ENCODE results near the gene MTIF3.
A peak's percentile ranks its signal among the peaks of the same experiment; 100 is the strongest.
"Not testable (repeated sequence)": the region's sequence is repeated elsewhere in the genome, so short reads cannot be mapped to it uniquely, and the experiment has no call there.

The MTIF3 gene

DNA sequence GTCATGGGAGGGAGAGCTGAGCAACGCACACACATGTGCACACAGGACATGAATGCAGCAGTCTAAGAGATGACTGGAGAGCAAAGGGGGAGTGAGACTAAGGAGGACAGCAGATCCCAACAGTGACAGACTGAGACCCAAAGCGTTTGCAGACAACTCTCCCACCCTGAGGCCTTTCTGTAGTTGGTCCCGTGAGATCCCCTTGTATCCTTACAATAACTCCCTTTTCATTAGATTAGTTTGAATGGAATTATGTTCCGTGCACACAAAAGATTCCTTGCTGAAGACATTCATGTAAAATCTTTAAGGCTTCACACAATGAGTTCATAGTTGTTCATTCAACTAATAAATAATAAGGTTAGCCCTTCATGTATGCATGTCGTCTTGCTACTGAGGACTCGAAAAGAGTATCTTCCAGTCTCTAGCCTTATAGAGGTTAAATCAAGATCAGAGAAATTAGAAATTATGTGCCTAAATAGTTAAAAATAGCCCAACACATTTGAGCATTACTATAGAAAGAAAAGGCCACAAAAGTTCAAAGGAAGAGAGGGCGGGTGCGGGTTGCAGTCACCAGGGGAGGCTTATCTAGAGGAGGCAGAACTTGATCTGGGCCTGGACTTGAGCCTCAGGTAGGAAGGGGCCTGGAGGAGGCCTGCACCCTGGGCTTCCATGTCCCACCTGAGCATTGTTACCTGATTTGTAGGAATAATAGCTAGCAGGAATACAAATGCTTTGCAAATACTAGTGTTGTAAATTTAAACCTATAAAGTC lies 29.1 kb downstream of the MTIF3 start:
- no peak for DNase-seq (ENCODE audit: low spot score)

GRCh38 chr13:27419328-27419727 lies 31.0 kb downstream of the MTIF3 start:
- no peak for DNase-seq (ENCODE audit: low spot score)
- FAIRE-seq: no peak

More for the DNA sequence above, 29.1 kb downstream of the MTIF3 start:
- FAIRE-seq: no peak

GRCh38 chr13:27415116-27415515 lies 35.2 kb downstream of the MTIF3 start:
- FAIRE-seq: no peak
- no peak for DNase-seq (ENCODE audit: low spot score)

DNA sequence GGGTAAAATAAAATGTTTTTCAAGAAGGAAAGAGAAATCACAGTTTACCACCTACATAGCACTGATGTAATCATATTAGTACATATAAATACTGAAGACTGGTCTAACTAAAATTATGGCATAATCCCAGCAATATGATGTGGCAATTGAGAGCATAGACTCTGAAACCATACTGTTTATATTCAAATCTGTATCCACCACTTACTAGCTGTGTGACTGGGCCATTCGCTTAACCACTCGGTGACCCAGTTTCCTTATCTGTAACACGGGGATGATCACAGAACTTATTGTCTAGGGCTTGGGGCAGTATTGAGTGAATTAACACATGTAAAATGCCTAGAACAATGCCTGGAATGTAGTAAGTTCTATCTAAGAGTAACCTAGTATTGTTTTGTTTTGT lies 39.0 kb downstream of the MTIF3 start:
- DNase-seq (ENCODE audit: low spot score) (no peak), FAIRE-seq (no peak)

DNA sequence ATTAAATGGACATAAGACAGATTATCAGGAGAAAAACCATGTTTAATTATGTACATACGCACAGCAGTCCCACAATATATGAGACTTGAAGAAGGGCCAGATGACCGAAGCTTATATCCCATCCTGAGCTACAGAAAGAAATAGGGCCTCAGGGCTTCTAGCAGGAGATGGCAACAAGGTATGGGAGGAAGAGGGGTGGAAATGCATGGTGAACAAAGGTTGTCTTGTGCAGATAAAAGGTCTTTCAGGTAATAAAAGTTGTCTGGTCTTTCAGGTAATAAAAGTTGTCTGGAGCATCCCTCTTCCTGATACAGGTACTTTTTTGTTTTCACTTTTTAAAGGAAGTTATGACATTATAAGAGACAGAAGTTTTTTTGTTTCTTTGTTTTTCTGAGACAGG lies 41.4 kb downstream of the MTIF3 start:
- DNase-seq (ENCODE audit: low spot score): no peak
- FAIRE-seq: no peak

DNA sequence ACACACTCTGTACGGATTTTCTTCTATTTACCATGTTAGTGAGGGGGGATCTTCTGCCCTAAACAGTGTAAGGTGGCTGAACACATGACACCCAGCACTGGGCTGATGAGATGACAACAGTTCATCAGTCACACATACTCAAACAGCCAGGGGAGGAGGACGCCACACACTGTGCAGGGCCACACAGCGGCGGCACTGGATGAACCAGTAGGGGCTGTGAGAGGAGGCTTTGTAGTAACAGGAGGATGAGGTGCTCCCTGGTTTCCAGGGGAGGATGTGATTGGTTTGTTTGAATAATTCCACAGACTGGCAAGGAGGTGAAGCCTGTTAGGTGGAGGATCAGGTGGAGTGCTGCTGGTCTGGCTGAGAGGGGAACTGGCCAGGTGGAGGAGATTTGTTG lies 42.3 kb downstream of the MTIF3 start:
- FAIRE-seq (no peak), DNase-seq (ENCODE audit: low spot score) (no peak)

DNA sequence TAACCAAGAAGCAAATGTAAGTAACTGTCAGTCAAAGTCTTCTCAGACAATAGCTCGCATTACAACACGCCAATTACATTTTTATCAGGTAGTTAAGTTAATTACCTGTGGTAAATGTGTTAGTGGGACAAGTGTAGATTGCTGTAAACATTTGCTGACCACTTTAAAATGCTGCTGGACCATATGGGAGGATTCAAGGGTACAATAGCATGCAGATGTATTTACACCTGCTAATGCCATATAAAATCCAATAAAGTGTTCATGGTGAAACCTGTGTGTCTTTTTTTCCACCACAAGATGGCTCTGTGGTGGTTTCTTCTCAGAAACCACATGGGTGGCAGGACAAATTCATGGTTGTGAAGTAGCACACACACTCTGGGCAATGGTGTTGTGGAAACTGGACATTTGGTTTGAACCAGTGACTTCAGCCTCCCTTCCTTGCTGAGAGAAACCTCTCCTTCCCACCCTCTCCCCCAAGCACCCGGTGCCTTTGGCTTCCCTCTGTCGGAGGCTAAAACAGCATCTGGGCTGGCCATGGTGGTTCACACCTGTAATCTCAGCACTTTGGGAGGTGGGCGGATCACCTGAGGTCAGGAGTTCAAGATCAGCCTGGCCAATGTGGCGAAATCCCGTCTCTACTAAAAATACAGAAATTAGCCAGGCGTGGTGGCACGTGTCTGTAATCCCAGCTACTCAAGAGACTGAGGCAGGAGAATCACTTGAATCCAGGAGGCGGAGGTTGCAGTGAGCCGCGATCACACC lies 44.0 kb downstream of the MTIF3 start:
- DNase-seq (ENCODE audit: low spot score) (peak; percentile 31), FAIRE-seq (no peak)

GRCh38 chr13:27405546-27406134 lies 44.7 kb downstream of the MTIF3 start:
- DNase-seq (ENCODE audit: low spot score) (no peak), FAIRE-seq (no peak)

DNA sequence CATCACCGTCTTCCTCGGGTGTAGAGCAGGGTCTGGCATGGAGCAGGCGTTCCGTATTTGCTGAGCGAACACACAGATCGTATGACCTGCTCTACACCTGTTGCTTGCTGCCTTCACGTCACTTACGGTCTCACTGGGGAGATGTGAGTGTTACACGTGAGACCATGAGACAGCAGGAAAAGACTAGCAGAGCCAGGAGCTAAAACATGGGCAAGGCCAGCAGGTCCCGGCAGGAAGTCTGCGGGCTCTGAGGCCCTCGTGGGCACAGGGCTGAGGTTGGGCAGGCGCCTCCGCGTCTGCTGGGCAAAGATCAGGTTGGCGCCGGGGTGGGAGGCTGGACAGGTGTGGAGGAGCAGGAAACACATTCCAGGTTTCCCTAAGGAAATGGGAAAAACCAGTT lies 45.7 kb downstream of the MTIF3 start:
- FAIRE-seq (no peak), DNase-seq (ENCODE audit: low spot score) (no peak)

- no peak for DNase-seq (ENCODE audit: low spot score)
- FAIRE-seq: no peak
Observed at GRCh38 chr13:27403727-27404385, 46.5 kb downstream of the MTIF3 start.

GRCh38 chr13:27403203-27403678 lies 47.1 kb downstream of the MTIF3 start:
- FAIRE-seq (no peak), DNase-seq (ENCODE audit: low spot score) (peak; percentile 17)

DNA sequence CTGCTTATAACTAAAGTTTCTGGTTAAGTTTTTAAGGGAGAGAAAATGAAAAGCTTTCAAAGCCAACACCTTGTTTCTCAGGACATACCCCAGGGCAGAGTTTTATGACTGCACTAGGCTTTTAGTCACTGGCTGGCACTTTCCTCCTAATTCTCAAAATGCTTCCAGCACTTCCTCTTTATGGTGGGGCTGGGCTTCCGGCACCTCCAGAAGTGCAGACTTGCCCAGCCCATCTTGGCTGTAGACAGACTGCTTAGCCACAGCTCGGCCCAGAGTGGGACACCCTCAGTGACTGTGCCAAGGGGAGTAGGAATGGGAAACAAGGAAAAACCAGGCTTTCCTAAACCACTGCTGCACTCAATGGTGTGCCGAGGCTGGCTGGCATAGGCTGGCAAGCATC lies 49.2 kb downstream of the MTIF3 start:
- FAIRE-seq (no peak), DNase-seq (ENCODE audit: low spot score) (no peak)

- DNase-seq (ENCODE audit: low spot score); FAIRE-seq: not testable (repeated sequence)
Observed at GRCh38 chr13:27400405-27400804, 50.0 kb downstream of the MTIF3 start.

DNA sequence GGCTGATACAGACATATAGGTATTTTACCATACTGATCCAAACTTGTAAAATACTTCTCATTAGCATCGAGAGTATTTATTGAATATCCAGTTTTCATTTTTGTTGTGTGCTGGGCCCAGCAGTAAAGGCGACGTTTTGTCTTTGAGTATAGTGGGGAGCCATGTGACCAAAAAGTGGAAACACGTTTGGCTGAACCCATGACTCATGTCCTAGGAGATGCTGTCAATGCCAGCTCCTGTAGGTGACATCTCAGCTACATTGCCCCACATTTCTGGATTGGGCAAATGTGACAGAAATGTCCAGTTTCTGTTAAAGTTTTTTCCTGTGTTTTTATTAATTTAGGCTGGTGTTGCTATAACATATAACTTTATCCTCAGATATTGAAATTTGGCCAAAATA lies 52.0 kb downstream of the MTIF3 start:
- DNase-seq (ENCODE audit: low spot score): no peak
- no peak for FAIRE-seq

DNA sequence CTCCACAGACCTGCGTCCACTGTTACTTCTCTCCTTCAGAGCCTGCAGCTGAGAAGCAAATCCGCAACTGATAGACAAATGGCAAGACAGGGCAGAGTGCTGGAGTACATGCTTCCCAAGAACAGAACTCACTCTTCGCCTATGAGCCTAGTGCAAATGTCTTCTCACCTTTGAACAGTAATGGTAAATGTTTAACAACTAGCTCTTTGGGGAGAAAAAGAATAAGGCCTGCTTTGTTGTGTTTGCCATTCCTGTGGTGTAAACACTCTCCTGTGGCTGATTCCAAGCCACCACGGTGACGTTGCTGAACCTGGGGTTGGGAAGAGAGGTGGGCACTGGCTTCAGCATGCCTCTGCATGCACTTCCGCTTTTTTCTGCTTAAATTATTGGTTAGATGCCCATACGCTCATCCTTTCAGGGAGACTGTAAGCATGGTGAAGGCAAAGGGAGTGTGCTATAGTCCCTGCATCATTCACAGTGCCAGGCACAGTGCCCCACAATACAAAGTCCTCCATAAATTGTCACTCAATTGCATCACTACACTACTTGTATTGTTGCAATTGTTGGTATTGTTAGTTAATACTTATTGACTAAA lies 54.0 kb downstream of the MTIF3 start:
- FAIRE-seq (no peak), DNase-seq (ENCODE audit: low spot score) (no peak)

DNA sequence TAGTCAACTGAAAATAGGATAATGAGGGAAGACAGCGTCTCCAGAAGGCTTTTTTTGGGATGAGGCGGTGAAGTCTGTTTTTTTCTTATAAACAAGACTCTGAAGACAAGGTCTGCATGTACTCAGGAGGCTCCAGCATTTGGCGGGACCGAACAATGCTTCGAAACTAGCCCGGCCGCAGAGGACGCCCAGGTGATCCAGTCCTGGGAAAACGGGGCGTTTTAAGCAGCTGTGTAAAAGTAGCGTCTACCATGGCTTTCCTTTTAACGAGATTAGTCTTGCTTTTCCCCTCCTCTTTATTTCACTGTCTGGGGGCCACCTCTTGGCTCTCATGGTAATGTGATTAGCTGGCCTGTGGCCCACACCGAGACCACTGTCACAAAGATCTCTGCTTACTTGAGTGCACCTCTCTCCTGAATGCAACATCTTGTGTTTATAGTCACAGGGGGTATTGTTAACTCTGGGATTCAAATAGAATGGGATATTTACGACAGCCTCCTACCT lies 55.3 kb downstream of the MTIF3 start:
- DNase-seq (ENCODE audit: low spot score) (no peak), FAIRE-seq (no peak)

DNA sequence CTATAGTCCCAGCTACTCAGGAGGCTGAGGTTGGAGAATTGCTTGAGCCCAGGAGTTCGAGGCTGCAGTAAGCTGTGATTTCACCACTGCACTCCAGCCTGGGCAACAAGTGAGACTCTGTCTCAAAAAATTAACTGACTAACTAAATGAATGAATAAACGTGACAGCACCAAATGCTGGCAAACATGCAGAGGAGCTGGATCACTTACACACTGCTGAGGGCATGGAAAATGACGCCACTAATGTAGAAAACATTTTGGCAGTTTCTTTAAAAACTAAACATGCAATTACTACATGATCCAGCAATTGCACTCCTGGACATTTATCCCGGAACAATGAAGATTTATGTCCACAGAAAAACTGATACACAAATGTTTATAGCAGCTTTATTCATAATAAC lies 57.3 kb downstream of the MTIF3 start:
- FAIRE-seq: no peak

GRCh38 chr13:27391471-27391870 lies 58.9 kb downstream of the MTIF3 start:
- FAIRE-seq (no peak), DNase-seq (ENCODE audit: low spot score) (no peak)

More for the DNA sequence above, 57.3 kb downstream of the MTIF3 start:
- no peak for DNase-seq (ENCODE audit: low spot score)

DNA sequence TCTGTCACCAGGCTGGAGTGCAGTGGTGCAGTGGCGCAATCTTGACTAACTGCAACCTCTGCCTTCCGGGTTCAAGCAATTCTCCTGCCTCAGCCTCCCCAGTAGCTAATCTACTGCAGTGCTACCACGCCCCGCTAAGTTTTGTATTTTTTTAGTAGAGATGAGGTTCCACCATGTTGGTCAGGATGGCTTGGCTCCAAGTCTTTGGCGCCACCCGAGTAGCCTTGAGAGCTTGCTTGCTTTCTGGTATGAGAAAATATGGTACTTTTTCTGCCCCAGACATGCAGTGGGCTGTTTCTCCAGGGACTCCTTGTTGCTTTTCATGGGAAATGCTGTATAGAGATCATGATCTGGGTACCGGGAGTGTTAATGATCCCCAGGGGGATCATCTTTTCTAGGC lies 60.5 kb downstream of the MTIF3 start:
- DNase-seq (ENCODE audit: low spot score): no peak
- no peak for FAIRE-seq

DNA sequence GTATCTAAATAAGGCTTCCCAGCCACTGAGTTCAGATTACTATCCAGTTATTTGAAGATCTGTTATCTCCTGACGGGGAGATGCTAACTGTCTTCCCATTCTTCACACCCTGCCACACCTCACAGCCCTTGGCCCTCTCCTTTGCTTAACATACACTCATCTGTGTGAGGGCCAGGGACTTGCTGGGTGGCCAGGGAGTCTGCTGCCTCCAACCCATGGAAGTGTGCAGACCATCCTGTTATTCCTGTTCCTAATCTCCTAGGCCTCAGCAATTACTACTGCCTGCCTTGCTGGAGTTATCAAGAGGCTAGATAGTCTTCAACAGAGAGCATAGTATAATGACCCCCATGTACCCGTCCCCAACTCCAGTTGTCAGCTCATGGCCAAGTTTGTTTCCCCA lies 62.1 kb downstream of the MTIF3 start:
- DNase-seq (ENCODE audit: low spot score) (no peak), FAIRE-seq (no peak)
